Measurements from ENCODE around the gene TAS2R10.
"Not testable (repeated sequence)": the region's sequence is repeated elsewhere in the genome, so short reads cannot be mapped to it uniquely, and the experiment has no call there.

The TAS2R10 gene

GRCh38 chr12:10826258-10826657 is at the start of gene TAS2R10:
TSS of gene TAS2R10 (minus strand) at chr12:10826358. CDS start at chr12:10826269, 89 bp downstream.
- no peak for DNase-seq (ENCODE audit: low spot score)

- DNase-seq (ENCODE audit: low spot score), result no peak
These were observed 47.2 kb upstream of the TAS2R10 start for GRCh38 chr12:10873378-10873777.

- no peak for DNase-seq (ENCODE audit: low spot score)
These were observed 41.2 kb upstream of the TAS2R10 start for GRCh38 chr12:10867381-10867780.

GRCh38 chr12:10863512-10864218 is 37.5 kb upstream of the TAS2R10 start:
- no peak for DNase-seq (ENCODE audit: low spot score)

GRCh38 chr12:10861366-10861765 is 35.2 kb upstream of the TAS2R10 start:
- DNase-seq (ENCODE audit: low spot score), result no peak

- no peak for DNase-seq (ENCODE audit: low spot score)
These were observed 29.6 kb upstream of the TAS2R10 start for GRCh38 chr12:10855807-10856206.

- DNase-seq (ENCODE audit: low spot score), result no peak
These were observed 27.6 kb upstream of the TAS2R10 start for GRCh38 chr12:10853776-10854175.

GRCh38 chr12:10851243-10851858 is 25.2 kb upstream of the TAS2R10 start:
- no peak for DNase-seq (ENCODE audit: low spot score)

- DNase-seq (ENCODE audit: low spot score), result no peak
These were observed 23.3 kb upstream of the TAS2R10 start, which contains the start of gene PRR4 for GRCh38 chr12:10849425-10849878. TSS of gene PRR4 (minus strand) at chr12:10849475. CDS start at chr12:10849437, 38 bp downstream.

GRCh38 chr12:10847744-10848143 is 21.6 kb upstream of the TAS2R10 start:
- no peak for DNase-seq (ENCODE audit: low spot score)

- no peak for DNase-seq (ENCODE audit: low spot score)
These were observed 16.7 kb upstream of the TAS2R10 start for GRCh38 chr12:10842862-10843261.

GRCh38 chr12:10838461-10838860 is 12.3 kb upstream of the TAS2R10 start:
- DNase-seq (ENCODE audit: low spot score), result no peak

GRCh38 chr12:10829994-10830393 is 3.8 kb upstream of the TAS2R10 start:
- no peak for DNase-seq (ENCODE audit: low spot score)

- DNase-seq (ENCODE audit: low spot score), result no peak
These were observed 1.2 kb downstream of the TAS2R10 start for GRCh38 chr12:10824957-10825356.

GRCh38 chr12:10811883-10812536 is 14.1 kb downstream of the TAS2R10 start:
- DNase-seq (ENCODE audit: low spot score), result no peak

GRCh38 chr12:10810068-10810467 is 16.1 kb downstream of the TAS2R10 start, which contains the start of gene TAS2R9:
TSS of gene TAS2R9 (minus strand) at chr12:10810168. CDS start at chr12:10810075, 93 bp downstream.
- DNase-seq (ENCODE audit: low spot score), result no peak

- no peak for DNase-seq (ENCODE audit: low spot score)
These were observed 19.0 kb downstream of the TAS2R10 start, which contains the start of gene TAS2R8 for GRCh38 chr12:10807186-10807585. TSS of gene TAS2R8 (minus strand) at chr12:10807286. CDS start at chr12:10806980, 306 bp downstream.

- no peak for DNase-seq (ENCODE audit: low spot score)
These were observed 23.6 kb downstream of the TAS2R10 start, which contains the start of gene TAS2R7 for GRCh38 chr12:10802587-10802986. TSS of gene TAS2R7 (minus strand) at chr12:10802627. CDS start at chr12:10802570, 57 bp downstream.

- DNase-seq (ENCODE audit: low spot score), result no peak
These were observed 24.4 kb downstream of the TAS2R10 start for GRCh38 chr12:10801741-10802140.

GRCh38 chr12:10794222-10794621 is 31.9 kb downstream of the TAS2R10 start:
- DNase-seq (ENCODE audit: low spot score), result no peak

- not testable (repeated sequence) for DNase-seq (ENCODE audit: low spot score)
These were observed 34.4 kb downstream of the TAS2R10 start for GRCh38 chr12:10791769-10792168.

GRCh38 chr12:10783252-10783651 is 42.9 kb downstream of the TAS2R10 start:
- DNase-seq (ENCODE audit: low spot score), result no peak

GRCh38 chr12:10779103-10779502 is 47.1 kb downstream of the TAS2R10 start:
- no peak for DNase-seq (ENCODE audit: low spot score)

Data from putamen (tissue), 1 donor.